ENCODE results near the gene JAZF1. TPM values are rescaled to one million over a fixed set of nuclear protein-coding genes. Genes with fewer than 3 reads are reported as not detected.

The JAZF1 gene
- total RNA-seq, 1 experiment from 2014 or later, result 3.4 TPM

GRCh38 chr7:28152594-28152993, 28.0 kb downstream of the JAZF1 start:
- DNase-seq (ENCODE audit: low read depth, low spot score) (no peak), ATAC-seq (no peak)
- Histone ChIP-seq H2AFZ (ENCODE audit: low read depth, low read length, poor library complexity, severe bottlenecking) (no peak overlapping the region), H3K4me2 (ENCODE audit: low read length) (no peak overlapping the region), H3K27ac (ENCODE audit: low read depth, low read length) (no peak overlapping the region), H3K4me1 (ENCODE audit: control insufficient read depth in 1 of 2, insufficient read depth in 2 of 2, low read length in 2 of 2) (no peaks in the 10 kb centered on the region), H3K79me2 (ENCODE audit: insufficient read depth, low read length) (no peaks in the 10 kb centered on the region), H3K4me3 (replicated peaks in 1 of 2; ENCODE audit: low read depth in 1 of 2, low read length in 2 of 2) (no peak overlapping the region), H3K9me3 (ENCODE audit: control insufficient read depth in 1 of 2, insufficient read depth in 1 of 2, low read depth in 1 of 2, low read length in 2 of 2) (no peaks in the 10 kb centered on the region), H3K9ac (ENCODE audit: low read length) (no peak overlapping the region), H3K36me3 (ENCODE audit: control insufficient read depth in 1 of 2, insufficient read depth in 2 of 2, low read length in 2 of 2) (no peaks in the 10 kb centered on the region), H3K27me3 (ENCODE audit: insufficient read depth, low read length) (no peaks in the 10 kb centered on the region), H3K9me2 (ENCODE audit: insufficient read depth) (no peaks in the 10 kb centered on the region), H4K20me1 (ENCODE audit: insufficient read depth) (no peaks in the 10 kb centered on the region)
- no TSS peak for BruUV-seq (replicated peaks)
- TF ChIP-seq RAD21 (IDR thresholded peaks at IDR 0.05; ENCODE audit: low read depth) (no peak), ATF3 (IDR thresholded peaks at IDR 0.05) (no peak), ZNF274 (IDR thresholded peaks at IDR 0.05; ENCODE audit: low read depth, low read length) (no peak)
- ChIA-PET RAD21 (ENCODE audit: low non-redundant PET in 1 of 2, low total read pairs in 2 of 2, uncharacterized antibody in 2 of 2, unreplicated experiment in 2 of 2) (no interaction called here), POLR2A (no interaction called here), CTCF (no interaction called here)
- intact Hi-C loops (cut with micrococcal nuclease), result no loop called here

- TF ChIP-seq ZFX (IDR thresholded peaks at IDR 0.05), result no peak
- TF ChIP-seq ZNF274 (IDR thresholded peaks at IDR 0.05; ENCODE audit: low read depth, low read length), result no peak
- TF ChIP-seq YY1 (IDR thresholded peaks at IDR 0.05; ENCODE audit: extremely low read depth, insufficient replicate concordance, low read depth, low read length), result no peak
- TF ChIP-seq SIN3A (IDR thresholded peaks at IDR 0.05; ENCODE audit: low read depth), result no peak
- no peak for TF ChIP-seq ZBTB33 (IDR thresholded peaks at IDR 0.05; ENCODE audit: extremely low read depth, insufficient replicate concordance, low read length)
- Histone ChIP-seq H3K4me2 (ENCODE audit: low read length) (no peak overlapping the region), H3K27me3 (ENCODE audit: insufficient read depth, low read length) (no peaks in the 10 kb centered on the region), H3K36me3 (ENCODE audit: control insufficient read depth in 1 of 2, insufficient read depth in 2 of 2, low read length in 2 of 2) (no peaks in the 10 kb centered on the region), H3K9me3 (ENCODE audit: control insufficient read depth in 1 of 2, insufficient read depth in 1 of 2, low read depth in 1 of 2, low read length in 2 of 2) (no peaks in the 10 kb centered on the region), H3K9ac (ENCODE audit: low read length) (no peak overlapping the region), H2AFZ (ENCODE audit: low read depth, low read length, poor library complexity, severe bottlenecking) (no peak overlapping the region), H3K4me1 (ENCODE audit: control insufficient read depth in 1 of 2, insufficient read depth in 2 of 2, low read length in 2 of 2) (no peaks in the 10 kb centered on the region), H4K20me1 (ENCODE audit: insufficient read depth) (no peaks in the 10 kb centered on the region), H3K4me3 (replicated peaks in 1 of 2; ENCODE audit: low read depth in 1 of 2, low read length in 2 of 2) (no peak overlapping the region), H3K9me2 (ENCODE audit: insufficient read depth) (no peaks in the 10 kb centered on the region), H3K79me2 (ENCODE audit: insufficient read depth, low read length) (no peaks in the 10 kb centered on the region), H3K27ac (ENCODE audit: low read depth, low read length) (no peak overlapping the region)
- BruUV-seq (replicated peaks), result no TSS peak
- RAD21 ChIA-PET (ENCODE audit: low non-redundant PET in 1 of 2, low total read pairs in 2 of 2, uncharacterized antibody in 2 of 2, unreplicated experiment in 2 of 2), result no interaction called here
- no peak for ATAC-seq
- CTCF ChIA-PET, result no interaction called here
- DNase-seq (ENCODE audit: low read depth, low spot score), result no peak
- POLR2A ChIA-PET, result no interaction called here
- intact Hi-C loops (cut with micrococcal nuclease), result no loop called here
Observed at GRCh38 chr7:28151965-28152364, 28.6 kb downstream of the JAZF1 start.
